ENCODE measurements around the gene SCO1.

GRCh38 chr17:10623737-10624338 is 73.5 kb downstream of the SCO1 start:
- no peak for TF ChIP-seq CTCF (IDR thresholded peaks at IDR 0.05)
- no peak for TF ChIP-seq POLR2A (IDR thresholded peaks at IDR 0.05)
- TF ChIP-seq POLR2AphosphoS5 (IDR thresholded peaks at IDR 0.05) = no peak

All from transverse colon (tissue), 4 donors.